Activated T-helper 2 cell treated with anti-CD3 and anti-CD28 coated beads, Interferon-gamma antibody, Interleukin-2, Interleukin-4, amounts not matched to agents 10 μg/mL and 5 μg/mL and 100 μg/mL, durations not matched to agents 14 hours and 24 hours and 36 hours (primary cell): ENCODE measurements around the gene POR. TPM values are rescaled to one million over a fixed set of nuclear protein-coding genes. Genes with fewer than 3 reads are reported as not detected.
"Not testable (repeated sequence)": the region's sequence is repeated elsewhere in the genome, so short reads cannot be mapped to it uniquely, and the experiment has no call there.

ENCODE experiments used
- DNase-seq: peaks from one replicate; pipeline ENCODE4 v3.0.0; 2021; ENCODE audit warnings: low spot score
- H3K27ac Mint-ChIP-seq: one replicate; pipeline ENCODE4 v1.8.0; 2021; ENCODE audit warnings: mixed read lengths
- H3K27me3 Mint-ChIP-seq: one replicate; pipeline ENCODE4 v1.8.0; 2021; ENCODE audit warnings: low read depth, mixed read lengths
- H3K36me3 Mint-ChIP-seq: one replicate; pipeline ENCODE4 v1.8.0; 2021; ENCODE audit warnings: low read depth, mixed read lengths
- H3K4me1 Mint-ChIP-seq: one replicate; pipeline ENCODE4 v1.8.0; 2021; ENCODE audit warnings: low read depth, mixed read lengths
- H3K4me3 Mint-ChIP-seq: one replicate; pipeline ENCODE4 v1.8.0; 2021; ENCODE audit warnings: low read depth, mild to moderate bottlenecking, moderate library complexity, mixed read lengths
- H3K9me3 Mint-ChIP-seq: one replicate; pipeline ENCODE4 v1.8.0; 2021; ENCODE audit warnings: mixed read lengths
- intact Hi-C: fragments of 100-400 bp; cut with micrococcal nuclease; formaldehyde crosslinking; loops from one replicate; pipeline ENCODE4 v1.15.1; 2023
- total RNA-seq: library from RNA; stranded (reverse); gene quantifications from 2 replicates; pipeline ENCODE4 v1.2.3, GENCODE V29; 2022

Gene POR
- total RNA-seq, 1 donor from 2014 or later, result 105 TPM

GRCh38 chr7:75992083-75992755 lies 77.3 kb downstream of the POR start:
- H3K9me3 Mint-ChIP-seq, result no peaks in the 10 kb centered on the region

DNA sequence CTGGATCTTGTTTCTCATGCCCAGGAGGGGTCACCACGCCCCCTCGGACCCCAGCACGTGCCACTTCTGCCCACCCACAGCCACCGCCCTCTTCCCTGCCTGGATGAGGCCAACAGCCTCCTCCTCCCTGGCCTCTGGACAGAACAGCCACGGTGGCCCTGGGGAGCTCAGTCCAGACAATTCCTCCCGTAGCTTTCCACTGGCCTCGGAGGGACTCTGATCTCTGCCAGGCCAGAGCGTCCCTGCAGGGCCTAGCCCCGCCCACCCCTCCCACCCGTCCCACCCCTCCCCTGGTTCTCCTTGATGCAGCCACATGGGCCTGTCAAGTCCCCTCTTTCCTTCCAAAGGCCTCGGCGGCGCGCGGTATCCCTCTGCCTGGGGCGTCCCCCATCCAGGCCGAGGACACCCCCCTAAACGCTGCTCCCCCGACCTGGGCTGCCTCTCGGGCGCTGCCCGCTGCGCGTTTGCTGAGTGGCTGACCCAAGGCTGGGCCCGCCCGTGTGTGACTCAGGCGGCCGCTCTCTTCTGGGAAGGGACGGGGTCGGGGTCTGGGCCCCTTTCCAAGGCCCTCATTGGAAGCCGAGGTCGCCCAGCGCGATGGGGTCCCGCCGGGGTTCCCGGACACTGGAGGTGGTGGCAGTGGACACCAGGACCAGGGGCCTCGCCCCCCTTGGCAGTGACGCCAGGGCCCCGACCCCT lies 78.9 kb downstream of the POR start:
- intact Hi-C loops, result loop anchor here (1.0 kb wide), 2 partner anchors 15 to 26 kb away; no protein-coding TSS in a partner anchor
- H3K4me3 Mint-ChIP-seq, result peak overlapping the region; percentile 80
- peaks cover 29% of the 10 kb centered on the region for H3K4me1 Mint-ChIP-seq
- no peak overlapping the region for H3K27ac Mint-ChIP-seq
- no peak for DNase-seq
- peaks cover 36% of the 10 kb centered on the region for H3K36me3 Mint-ChIP-seq
- no peaks in the 10 kb centered on the region for H3K9me3 Mint-ChIP-seq
- no peaks in the 10 kb centered on the region for H3K27me3 Mint-ChIP-seq

More at GRCh38 chr7:75992083-75992755, 77.3 kb downstream of the POR start:
- Mint-ChIP-seq H3K27ac (no peak overlapping the region), H3K36me3 (peaks cover 28% of the 10 kb centered on the region), H3K27me3 (no peaks in the 10 kb centered on the region), H3K4me1 (peaks cover 19% of the 10 kb centered on the region), H3K4me3 (no peak overlapping the region)
- no peak for DNase-seq
- intact Hi-C loops, result no loop called here

DNA sequence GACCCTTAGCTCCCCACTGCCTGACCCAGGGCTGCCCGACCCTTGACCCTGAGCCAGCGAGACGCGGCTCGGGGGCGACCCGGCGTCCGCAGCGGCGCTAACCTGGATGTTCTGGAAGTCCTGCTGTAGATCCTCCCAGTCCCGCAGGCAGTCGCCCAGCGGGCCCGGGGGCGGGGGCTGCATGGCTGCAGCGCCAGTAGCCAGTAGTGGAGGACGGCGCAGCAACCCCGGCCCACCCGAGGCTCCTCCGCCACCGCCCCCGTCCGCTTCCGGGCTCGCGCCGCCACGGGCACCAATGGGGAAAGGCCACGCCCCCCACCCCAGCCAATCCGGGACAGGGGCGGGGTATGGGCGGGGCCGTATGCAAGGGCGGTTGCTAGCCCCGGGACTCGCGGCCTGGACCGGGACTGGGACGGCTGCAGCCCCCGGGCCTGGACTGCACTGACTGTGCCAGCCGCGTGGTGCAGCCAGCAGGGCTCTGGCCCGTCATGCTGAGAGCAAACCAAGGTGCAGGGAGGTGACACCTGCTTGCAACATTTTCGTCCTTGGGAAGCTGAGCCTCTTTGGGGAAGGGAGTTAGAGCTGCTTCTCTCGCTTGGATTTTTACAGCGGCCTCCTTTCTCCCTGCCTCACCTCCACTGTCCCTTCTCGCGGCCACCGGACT lies 79.6 kb downstream of the POR start, which contains the start of gene TMEM120A:
Gene TMEM120A, minus strand, starts transcription at position 208 of the 664 bp plus-strand sequence. Its CDS starts 25 bp downstream, at position 183.
- H3K27me3 Mint-ChIP-seq, result no peaks in the 10 kb centered on the region
- peak; percentile 91 for DNase-seq
- H3K4me3 Mint-ChIP-seq, result peak within 1 kb of the TSS; percentile 80
- no peaks in the 10 kb centered on the region for H3K9me3 Mint-ChIP-seq
- intact Hi-C loops, result loop anchor here (1.0 kb wide), 2 partner anchors 15 to 26 kb away; no protein-coding TSS in a partner anchor
- no peak within 1 kb of the TSS for H3K27ac Mint-ChIP-seq
- H3K4me1 Mint-ChIP-seq, result peaks cover 29% of the 10 kb centered on the region
- peaks cover 41% of the 10 kb centered on the region for H3K36me3 Mint-ChIP-seq

DNA sequence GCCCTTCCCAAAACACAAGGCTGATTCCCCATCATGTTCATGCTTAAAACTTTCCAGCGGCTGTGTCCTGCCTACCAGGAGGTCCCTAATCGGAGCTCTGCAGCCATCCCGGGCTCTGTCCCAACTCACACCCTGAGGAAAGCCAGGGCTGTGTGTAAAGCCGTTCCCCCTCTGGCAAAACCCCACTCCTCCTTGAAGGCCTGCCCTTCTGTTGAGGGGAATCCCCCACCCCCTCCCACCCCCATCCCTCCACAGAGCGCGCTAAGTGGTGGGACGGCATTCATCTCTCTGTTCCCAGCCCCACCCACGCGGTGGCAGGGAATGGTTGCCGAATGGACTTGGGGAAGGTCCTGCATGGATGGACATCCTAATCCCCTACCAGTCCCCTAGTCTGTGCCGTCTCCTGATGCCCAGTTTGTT lies 80.1 kb downstream of the POR start:
- H3K27ac Mint-ChIP-seq, result no peak overlapping the region

GRCh38 chr7:75995996-75996395 lies 81.0 kb downstream of the POR start:
- peaks cover 24% of the 10 kb centered on the region for H3K4me1 Mint-ChIP-seq
- intact Hi-C loops, result no loop called here
- H3K4me3 Mint-ChIP-seq, result no peak overlapping the region

More for the DNA sequence above, 80.1 kb downstream of the POR start:
- H3K36me3 Mint-ChIP-seq, result peaks cover 38% of the 10 kb centered on the region
- no peaks in the 10 kb centered on the region for H3K27me3 Mint-ChIP-seq
- H3K9me3 Mint-ChIP-seq, result no peaks in the 10 kb centered on the region
- no peak for DNase-seq
- peak overlapping the region; percentile 76 for H3K4me3 Mint-ChIP-seq
- intact Hi-C loops, result no loop called here
- peaks cover 27% of the 10 kb centered on the region for H3K4me1 Mint-ChIP-seq

GRCh38 chr7:75996476-75996875 lies 81.5 kb downstream of the POR start:
- H3K4me3 Mint-ChIP-seq, result no peak overlapping the region
- no peaks in the 10 kb centered on the region for H3K27me3 Mint-ChIP-seq
- peaks cover 39% of the 10 kb centered on the region for H3K36me3 Mint-ChIP-seq
- no peaks in the 10 kb centered on the region for H3K9me3 Mint-ChIP-seq
- H3K4me1 Mint-ChIP-seq, result peaks cover 24% of the 10 kb centered on the region
- intact Hi-C loops, result no loop called here
- H3K27ac Mint-ChIP-seq, result no peak overlapping the region
- DNase-seq, result no peak

More at GRCh38 chr7:75995996-75996395, 81.0 kb downstream of the POR start:
- DNase-seq, result no peak
- Mint-ChIP-seq H3K36me3 (peaks cover 35% of the 10 kb centered on the region), H3K27ac (no peak overlapping the region), H3K27me3 (no peaks in the 10 kb centered on the region), H3K9me3 (no peaks in the 10 kb centered on the region)

GRCh38 chr7:75998038-75998437 lies 83.1 kb downstream of the POR start:
- H3K4me1 Mint-ChIP-seq, result peaks cover 24% of the 10 kb centered on the region
- intact Hi-C loops, result no loop called here
- H3K36me3 Mint-ChIP-seq, result peaks cover 48% of the 10 kb centered on the region

DNA sequence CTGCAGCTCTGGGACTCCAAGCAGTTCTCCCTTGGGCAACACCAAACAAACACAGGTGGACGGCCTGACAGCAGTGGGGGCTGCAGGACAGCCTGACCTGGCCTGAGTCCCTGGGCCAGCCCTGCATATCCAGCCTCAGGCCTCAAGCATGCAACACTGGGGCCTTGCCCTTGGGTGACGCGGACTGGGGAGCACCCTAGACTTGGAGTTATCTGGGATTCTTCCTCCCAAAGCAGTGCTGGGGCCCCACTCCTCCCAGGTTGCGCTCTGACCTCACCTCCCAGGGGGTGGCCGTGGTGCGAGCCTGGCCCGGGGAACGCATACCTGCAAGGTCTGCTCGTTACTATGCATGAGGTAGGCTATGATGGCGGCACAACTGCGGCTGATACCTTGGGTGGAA lies 85.6 kb downstream of the POR start:
- Mint-ChIP-seq H3K27ac (no peak overlapping the region), H3K9me3 (no peaks in the 10 kb centered on the region), H3K36me3 (peaks cover 59% of the 10 kb centered on the region), H3K4me1 (peaks cover 20% of the 10 kb centered on the region), H3K4me3 (no peak overlapping the region), H3K27me3 (no peaks in the 10 kb centered on the region)
- intact Hi-C loops, result no loop called here
- DNase-seq, result no peak

More at GRCh38 chr7:75998038-75998437, 83.1 kb downstream of the POR start:
- Mint-ChIP-seq H3K27ac (no peak overlapping the region), H3K9me3 (no peaks in the 10 kb centered on the region), H3K27me3 (no peaks in the 10 kb centered on the region), H3K4me3 (no peak overlapping the region)
- DNase-seq, result no peak

DNA sequence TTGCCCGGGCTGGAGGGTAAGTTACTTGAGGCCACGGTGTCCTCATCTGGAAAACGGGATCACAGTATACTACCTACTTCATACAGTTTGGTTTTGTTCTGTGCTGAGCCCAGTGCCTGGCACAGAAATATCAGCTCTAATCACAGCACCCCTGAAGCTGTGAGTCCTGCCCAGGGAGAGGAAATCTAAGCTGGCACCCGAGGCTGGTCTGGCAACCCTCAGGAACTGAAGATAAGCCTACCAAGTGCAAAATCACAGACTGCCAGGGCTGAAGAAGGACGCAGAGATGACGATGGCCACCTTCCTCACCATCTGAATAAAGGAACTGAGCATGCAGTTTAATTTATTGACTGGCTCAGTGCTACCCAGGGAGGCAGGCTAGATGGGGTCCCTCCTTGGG lies 87.2 kb downstream of the POR start:
- Mint-ChIP-seq H3K4me1 (peaks cover 11% of the 10 kb centered on the region), H3K27me3 (no peaks in the 10 kb centered on the region), H3K9me3 (no peaks in the 10 kb centered on the region), H3K4me3 (no peak overlapping the region), H3K36me3 (peaks cover 46% of the 10 kb centered on the region), H3K27ac (no peak overlapping the region)
- no peak for DNase-seq
- intact Hi-C loops, result no loop called here

- Mint-ChIP-seq H3K9me3 (no peaks in the 10 kb centered on the region), H3K4me1 (peaks cover 8% of the 10 kb centered on the region), H3K27me3 (no peaks in the 10 kb centered on the region), H3K27ac (no peak overlapping the region), H3K36me3 (peaks cover 40% of the 10 kb centered on the region), H3K4me3 (no peak overlapping the region)
- DNase-seq, result no peak
- intact Hi-C loops, result no loop called here
Observed at GRCh38 chr7:76002822-76003221, 87.9 kb downstream of the POR start.

- intact Hi-C loops, result no loop called here
Observed at GRCh38 chr7:76003351-76003750, 88.4 kb downstream of the POR start.

DNA sequence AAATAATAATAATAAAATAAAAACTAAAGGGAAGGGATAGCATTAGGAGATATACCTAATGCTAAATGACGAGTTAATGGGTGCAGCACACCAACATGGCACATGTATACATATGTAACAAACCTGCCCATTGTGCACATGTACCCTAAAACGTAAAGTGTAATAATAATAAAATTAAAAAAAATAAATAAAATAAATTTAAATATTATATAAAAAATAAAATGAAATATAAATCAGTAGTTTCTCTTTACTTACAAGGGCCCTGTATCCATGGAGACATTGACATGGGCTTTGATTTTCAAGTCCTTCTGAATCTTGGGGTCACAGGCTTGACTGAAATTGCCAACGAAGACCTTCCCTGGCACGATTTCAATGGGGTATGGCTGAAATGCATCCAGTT lies 90.0 kb downstream of the POR start:
- intact Hi-C loops, result loop anchor here (5.0 kb wide), 1 partner anchor 42 kb away; the partner anchor contains the start of genes MDH2 and STYXL1
- H3K27ac Mint-ChIP-seq, H3K27me3 Mint-ChIP-seq, H3K4me3 Mint-ChIP-seq, DNase-seq, H3K9me3 Mint-ChIP-seq: not testable (repeated sequence)
- peaks cover 32% of the 10 kb centered on the region for H3K36me3 Mint-ChIP-seq
- peaks cover 22% of the 10 kb centered on the region for H3K4me1 Mint-ChIP-seq

More at GRCh38 chr7:76003351-76003750, 88.4 kb downstream of the POR start:
- DNase-seq, result no peak
- Mint-ChIP-seq H3K4me1 (peaks cover 11% of the 10 kb centered on the region), H3K9me3 (no peaks in the 10 kb centered on the region), H3K27ac (no peak overlapping the region), H3K36me3 (peaks cover 42% of the 10 kb centered on the region), H3K4me3 (no peak overlapping the region), H3K27me3 (no peaks in the 10 kb centered on the region)
